H9 (cell line): ENCODE data around the gene ALKBH8. TPM values are rescaled to one million over a fixed set of nuclear protein-coding genes. Genes with fewer than 3 reads are reported as not detected.

Experiments
- DNase-seq: peaks from one replicate; pipeline ENCODE4 v3.0.0-alpha.2; 2017
- H2AFZ ChIP-seq: one replicate; pipeline ENCODE4 v1.6.1; 2013; ENCODE audit warnings: mild to moderate bottlenecking, low read length, control low read depth, moderate library complexity
- H2AK5ac ChIP-seq: 2 replicates; pipeline ENCODE4 v1.6.1; 2013; ENCODE audit warnings: low read length, control low read depth, mixed read lengths; ENCODE audit not compliant: insufficient read length
- H2BK120ac ChIP-seq: one replicate; pipeline ENCODE4 v1.6.1; 2013; ENCODE audit warnings: low read depth, mild to moderate bottlenecking, low read length, control low read depth, inconsistent platforms; ENCODE audit not compliant: poor library complexity, severe bottlenecking
- H2BK12ac ChIP-seq: 2 replicates; pipeline ENCODE4 v1.6.1; 2013; ENCODE audit warnings: low read length, control low read depth, mixed read lengths, low read depth; ENCODE audit not compliant: insufficient read length
- H2BK15ac ChIP-seq: 2 replicates; pipeline ENCODE4 v1.6.1; 2013; ENCODE audit warnings: low read depth, low read length, control low read depth
- H2BK20ac ChIP-seq: one replicate; pipeline ENCODE4 v1.6.1; 2013; ENCODE audit warnings: low read depth, mild to moderate bottlenecking, low read length, control low read depth, inconsistent platforms; ENCODE audit not compliant: poor library complexity, severe bottlenecking
- H2BK5ac ChIP-seq: 2 replicates; pipeline ENCODE4 v1.6.1; 2013; ENCODE audit warnings: low read length, control low read depth, mixed read lengths; ENCODE audit not compliant: insufficient read length
- H3K14ac ChIP-seq: 2 replicates; pipeline ENCODE4 v1.6.1; 2013; ENCODE audit warnings: low read length, control low read depth; ENCODE audit not compliant: insufficient read depth
- H3K18ac ChIP-seq: 2 replicates; pipeline ENCODE4 v1.6.1; 2013; ENCODE audit warnings: low read depth, mild to moderate bottlenecking, mixed read lengths, low read length, control low read depth; ENCODE audit not compliant: insufficient read length
- H3K23ac ChIP-seq: 2 replicates; pipeline ENCODE4 v1.6.1; 2013; ENCODE audit warnings: low read length, control low read depth, mixed read lengths, low read depth; ENCODE audit not compliant: insufficient read length
- H3K23me2 ChIP-seq: 2 replicates; pipeline ENCODE4 v1.6.1; 2013; ENCODE audit warnings: low read depth, mild to moderate bottlenecking, mixed read lengths, low read length, control low read depth; ENCODE audit not compliant: insufficient read length, poor library complexity, severe bottlenecking
- H3K27ac ChIP-seq: 2 replicates; pipeline ENCODE4 v1.5.1; 2013; ENCODE audit warnings: low read length, control low read depth, mixed read lengths, low read depth; ENCODE audit not compliant: insufficient read length
- H3K27me3 ChIP-seq: 2 replicates; pipeline ENCODE4 v1.6.1; 2013; ENCODE audit warnings: low read length, control low read depth, inconsistent platforms; ENCODE audit not compliant: insufficient read depth
- H3K4ac ChIP-seq: 2 replicates; pipeline ENCODE4 v1.6.1; 2013; ENCODE audit warnings: low read depth, mild to moderate bottlenecking, control low read depth, inconsistent platforms, low read length, moderate library complexity
- H3K4me1 ChIP-seq: 2 replicates; pipeline ENCODE4 v1.6.1; 2013; ENCODE audit warnings: low read length, control low read depth, inconsistent platforms; ENCODE audit not compliant: insufficient read depth
- H3K4me2 ChIP-seq: 2 replicates; pipeline ENCODE4 v1.6.1; 2013; ENCODE audit warnings: low read length, control low read depth, mixed read lengths; ENCODE audit not compliant: insufficient read length, insufficient read depth
- H3K56ac ChIP-seq: 2 replicates; pipeline ENCODE4 v1.6.1; 2013; ENCODE audit warnings: low read depth, mild to moderate bottlenecking, mixed read lengths, low read length, control low read depth; ENCODE audit not compliant: insufficient read length
- H3K79me1 ChIP-seq: 2 replicates; pipeline ENCODE4 v1.6.1; 2013; ENCODE audit warnings: low read depth, mild to moderate bottlenecking, moderate library complexity, low read length, control low read depth, inconsistent platforms; ENCODE audit not compliant: insufficient read depth, poor library complexity, severe bottlenecking
- H3K79me2 ChIP-seq: 2 replicates; pipeline ENCODE4 v1.6.1; 2013; ENCODE audit warnings: low read length, control low read depth, inconsistent platforms; ENCODE audit not compliant: insufficient read depth
- H3K9ac ChIP-seq: 2 replicates; pipeline ENCODE4 v1.6.1; 2013; ENCODE audit warnings: low read length, control low read depth, mixed read lengths; ENCODE audit not compliant: insufficient read length; ENCODE audit errors: extremely low read depth
- H3K9me3 ChIP-seq: one replicate; pipeline ENCODE4 v1.6.1; 2013; ENCODE audit warnings: low read depth, low read length, inconsistent platforms; ENCODE audit not compliant: control insufficient read depth
- H3T11ph ChIP-seq: one replicate; pipeline ENCODE4 v1.6.1; 2013; ENCODE audit warnings: mild to moderate bottlenecking, low read length, control low read depth, inconsistent platforms
- H4K20me1 ChIP-seq: one replicate; pipeline ENCODE4 v1.6.1; 2013; ENCODE audit not compliant: control insufficient read depth, insufficient read length, insufficient read depth
- H4K5ac ChIP-seq: 2 replicates; pipeline ENCODE4 v1.6.1; 2013; ENCODE audit warnings: low read depth, mild to moderate bottlenecking, mixed read lengths, low read length, control low read depth; ENCODE audit not compliant: insufficient read length
- H4K8ac ChIP-seq: replicated peaks from 2 replicates; pipeline ENCODE4 v1.6.1; 2013; ENCODE audit warnings: low read length, control low read depth, mixed read lengths, low read depth; ENCODE audit not compliant: insufficient read length
- H4K91ac ChIP-seq: 2 replicates; pipeline ENCODE4 v1.6.1; 2013; ENCODE audit warnings: low read depth, mild to moderate bottlenecking, moderate library complexity, mixed read lengths, low read length, control low read depth; ENCODE audit not compliant: insufficient read length
- H3K27ac Mint-ChIP-seq, 3 experiments: 2 replicates in 2 of 3; 3 replicates in 1 of 3; pipeline ENCODE4 v1.8.0; 2020 to 2021; ENCODE audit warnings: mixed read lengths in 3 of 3, mild to moderate bottlenecking in 1 of 3, moderate library complexity in 1 of 3
- H3K27me3 Mint-ChIP-seq: 2 replicates; pipeline ENCODE4 v1.8.0; 2021; ENCODE audit warnings: low read depth, mild to moderate bottlenecking, moderate library complexity, mixed read lengths
- H3K36me3 Mint-ChIP-seq, 3 experiments: 2 replicates in 2 of 3; 3 replicates in 1 of 3; pipeline ENCODE4 v1.8.0; 2020 to 2021; ENCODE audit warnings: low read depth in 3 of 3, mixed read lengths in 3 of 3; ENCODE audit not compliant: insufficient read depth in 1 of 3
- H3K4me1 Mint-ChIP-seq, 2 experiments: 2 replicates each; pipeline ENCODE4 v1.8.0; 2020; ENCODE audit warnings: mixed read lengths in 2 of 2
- H3K4me3 Mint-ChIP-seq, 2 experiments: 2 replicates in 1 of 2; 3 replicates in 1 of 2; pipeline ENCODE4 v1.8.0; 2020 to 2021; ENCODE audit warnings: mild to moderate bottlenecking in 2 of 2, mixed read lengths in 2 of 2, moderate library complexity in 1 of 2
- H3K9me3 Mint-ChIP-seq, 2 experiments: 2 replicates in 1 of 2; 3 replicates in 1 of 2; pipeline ENCODE4 v1.8.0; 2020; ENCODE audit warnings: mild to moderate bottlenecking in 2 of 2, mixed read lengths in 2 of 2, moderate library complexity in 1 of 2
- CTCF ChIP-seq: fragments of 200-600 bp; sonication (generic); conservative IDR thresholded peaks from 3 replicates; pipeline ENCODE4 v1.8.0; 2021; ENCODE audit warnings: antibody characterized with exemption, mild to moderate bottlenecking
- WGBS: extraction: QIAGEN DNeasy Blood & Tissue Kit; methylation state at CpG from one replicate; pipeline ENCODE4 v1.1.7; 2013; ENCODE audit warnings: missing lambda C conversion rate, low lambda C conversion rate, mixed read lengths; ENCODE audit not compliant: insufficient read length; ENCODE audit errors: extremely low coverage; 5-methylcytosine and 5-hydroxymethylcytosine counted together
- total RNA-seq: library from RNA; stranded (reverse); gene quantifications from 2 replicates; pipeline ENCODE4 v1.2.1, GENCODE V29; 2021

ALKBH8 gene
- total RNA-seq, 1 experiment from 2014 or later = 12.7 TPM

- Histone ChIP-seq H2AK5ac (no peak overlapping the region), H3T11ph (no peak overlapping the region), H3K4me1 (no peaks in the 10 kb centered on the region), H3K9ac (no peak overlapping the region), H3K56ac (no peak overlapping the region), H2BK20ac (no peak overlapping the region), H3K14ac (no peak overlapping the region), H3K79me2 (no peaks in the 10 kb centered on the region), H3K27me3 (no peaks in the 10 kb centered on the region), H4K91ac (no peak overlapping the region), H4K20me1 (no peaks in the 10 kb centered on the region), H3K79me1 (no peaks in the 10 kb centered on the region), H2BK15ac (no peak overlapping the region), H3K23ac (no peak overlapping the region), H3K23me2 (no peaks in the 10 kb centered on the region), H4K5ac (no peak overlapping the region), H2AFZ (no peak overlapping the region), H4K8ac (no peak overlapping the region), H3K4ac (no peak overlapping the region), H3K9me3 (no peaks in the 10 kb centered on the region), H3K4me2 (no peak overlapping the region), H2BK5ac (no peak overlapping the region), H3K18ac (no peak overlapping the region), H3K27ac (no peak overlapping the region), H2BK12ac (no peak overlapping the region), H2BK120ac (no peak overlapping the region)
- Mint-ChIP-seq H3K9me3 (no peaks in the 10 kb centered on the region), H3K4me3 (no peak overlapping the region), H3K27ac (no peak overlapping the region), H3K4me1 (no peaks in the 10 kb centered on the region), H3K36me3 (peaks cover 0 to 30% (median 16%) of the 10 kb centered on the region in 3 experiments; a peak in 5 of 7 replicates), H3K27me3 (no peaks in the 10 kb centered on the region)
- peak; percentile 87 for TF ChIP-seq CTCF
- no CpG with 5 or more reads among the region's 6 CpGs for WGBS
- no peak for DNase-seq
These were observed 16.1 kb downstream of the ALKBH8 start for GRCh38 chr11:107549253-107549953.
